GM21423 (cell line): Measurements from ENCODE around the gene SH3RF3.

Experiments
- ATAC-seq: cut with Tn5 transposase; IDR thresholded peaks from one replicate; pipeline ENCODE4 v1.9.1; 2021; ENCODE audit warnings: mild to moderate bottlenecking, moderate library complexity; ENCODE audit not compliant: unreplicated experiment

SH3RF3 gene

DNA sequence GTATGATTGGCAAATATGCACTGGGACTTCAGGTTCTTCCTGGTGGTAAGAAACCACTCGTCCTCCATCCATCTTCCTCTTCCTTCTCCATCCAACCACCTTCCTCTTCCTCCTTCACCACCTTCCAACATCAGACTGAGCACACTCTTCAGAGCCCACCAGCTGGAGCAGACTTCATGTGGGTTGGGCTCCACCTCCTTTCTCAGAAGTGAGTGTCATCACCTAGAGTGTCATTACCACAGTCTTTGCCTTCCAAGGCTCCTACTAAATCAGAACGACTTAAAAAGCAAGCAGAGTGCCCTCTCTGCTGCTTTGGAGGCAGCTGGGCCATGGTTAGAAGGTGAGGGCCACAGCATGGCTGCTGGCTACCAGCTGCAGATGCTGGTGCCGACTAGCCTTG, 171.6 kb downstream of the SH3RF3 start:
- no peak for ATAC-seq

DNA sequence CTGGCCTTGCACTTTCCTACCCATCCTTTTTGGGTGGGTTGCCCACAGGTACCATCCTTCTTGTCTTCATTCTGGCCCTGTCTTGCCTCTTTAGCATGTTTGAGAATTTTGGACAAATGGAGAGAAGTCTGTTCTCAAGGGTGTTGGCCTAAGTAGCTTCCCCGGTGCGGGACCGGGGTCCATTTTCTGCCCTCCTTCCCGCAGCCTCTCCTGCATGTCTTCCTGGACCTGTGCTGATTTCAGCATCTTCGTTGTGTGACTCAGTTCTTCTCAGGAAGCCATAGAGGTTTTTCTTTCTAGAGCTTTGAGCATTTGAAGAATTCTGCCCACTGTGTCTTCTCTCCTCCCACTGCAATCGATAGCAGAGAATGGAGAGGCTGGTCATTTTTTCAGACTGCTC, 172.7 kb downstream of the SH3RF3 start:
- no peak for ATAC-seq

DNA sequence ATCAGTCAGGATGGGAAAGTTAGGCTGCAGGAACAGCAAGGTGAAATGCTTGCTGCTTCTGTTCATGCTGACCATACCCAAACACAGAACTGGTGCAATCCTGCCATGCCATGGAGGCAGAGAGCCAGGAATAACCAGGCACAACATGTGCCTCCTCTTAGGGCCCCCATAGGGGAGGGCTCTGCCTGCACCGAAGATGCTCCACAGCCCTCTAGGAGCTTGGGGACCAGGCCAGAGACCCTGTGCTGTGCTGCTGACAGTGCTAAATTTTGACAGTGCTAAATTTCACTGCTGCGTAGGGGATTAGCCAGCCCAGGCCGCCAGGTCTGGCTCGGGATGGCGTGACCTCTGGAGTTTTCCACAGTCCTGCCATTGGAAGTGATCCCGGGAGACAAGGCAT, 173.3 kb downstream of the SH3RF3 start:
- ATAC-seq = no peak

GRCh38 chr2:109304242-109304641, 175.2 kb downstream of the SH3RF3 start:
- ATAC-seq = no peak

DNA sequence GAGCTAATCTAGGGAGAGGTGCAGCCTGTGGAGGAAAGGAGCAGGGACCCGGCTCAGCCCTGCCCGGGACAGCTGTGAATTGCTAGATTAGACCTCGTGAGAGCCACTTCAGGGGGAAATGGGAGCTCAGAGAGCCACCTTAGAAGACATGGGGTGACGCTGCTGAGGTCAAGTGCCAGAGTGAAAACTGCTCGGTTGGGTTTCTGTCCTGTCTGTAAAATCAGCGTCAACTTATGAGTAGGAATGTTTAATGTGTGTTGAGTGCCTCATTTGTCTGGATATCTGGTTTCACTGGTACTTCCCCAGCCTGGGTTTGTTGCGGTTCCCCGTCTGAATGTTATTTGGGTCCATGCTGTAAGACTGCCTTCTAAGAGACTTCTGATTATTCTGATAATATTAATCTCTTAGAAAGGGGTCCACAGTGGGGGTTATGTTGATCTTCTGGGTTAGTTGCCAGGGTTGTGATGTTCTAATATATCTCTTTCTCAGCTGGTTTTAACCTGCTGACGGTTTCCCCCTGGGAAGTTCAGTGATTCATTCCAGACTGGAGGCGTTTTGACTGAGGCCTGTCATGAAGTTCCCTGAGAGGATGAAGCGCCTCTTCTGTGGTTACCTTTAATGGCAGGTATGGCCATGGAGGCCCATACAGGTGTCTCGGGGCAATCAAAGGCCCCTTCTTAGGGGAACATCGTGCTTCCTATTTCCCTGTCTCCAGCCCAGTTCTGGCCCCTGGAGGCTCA, 175.9 kb downstream of the SH3RF3 start:
- ATAC-seq = no peak

DNA sequence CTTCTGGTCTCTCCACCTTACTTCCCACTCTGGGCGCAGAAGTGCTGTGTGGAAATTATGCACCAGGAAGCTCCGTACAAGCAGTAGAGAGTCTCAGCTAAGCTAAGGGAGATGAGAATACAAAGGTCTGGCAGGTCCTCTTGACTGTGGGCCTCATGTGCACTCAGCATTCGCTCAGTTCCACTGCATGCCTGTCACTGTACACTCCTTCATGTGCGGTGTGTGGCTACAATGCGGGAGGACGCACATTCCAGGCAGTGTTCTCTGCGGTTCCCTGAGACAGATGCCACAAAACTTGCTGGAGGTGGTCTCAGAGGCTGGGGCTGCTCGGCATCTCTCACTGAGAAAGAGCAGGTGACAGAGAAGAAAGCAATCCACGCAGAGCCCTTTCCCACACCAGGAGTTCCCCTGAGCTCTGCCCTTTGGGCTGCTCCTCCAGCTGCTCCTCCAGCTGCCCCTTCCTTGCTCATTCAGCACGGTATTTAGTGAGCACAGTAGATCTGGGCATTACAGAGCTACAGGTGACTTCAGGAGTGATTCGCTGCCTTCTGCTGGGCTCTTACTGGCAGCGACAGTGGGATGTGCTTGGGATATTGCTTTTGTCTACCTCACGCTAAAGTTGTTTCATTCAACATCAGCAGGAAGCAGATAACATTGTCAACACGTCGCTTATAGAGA, 176.6 kb downstream of the SH3RF3 start:
- ATAC-seq = no peak

GRCh38 chr2:109306190-109306589, 177.2 kb downstream of the SH3RF3 start:
- ATAC-seq = no peak

DNA sequence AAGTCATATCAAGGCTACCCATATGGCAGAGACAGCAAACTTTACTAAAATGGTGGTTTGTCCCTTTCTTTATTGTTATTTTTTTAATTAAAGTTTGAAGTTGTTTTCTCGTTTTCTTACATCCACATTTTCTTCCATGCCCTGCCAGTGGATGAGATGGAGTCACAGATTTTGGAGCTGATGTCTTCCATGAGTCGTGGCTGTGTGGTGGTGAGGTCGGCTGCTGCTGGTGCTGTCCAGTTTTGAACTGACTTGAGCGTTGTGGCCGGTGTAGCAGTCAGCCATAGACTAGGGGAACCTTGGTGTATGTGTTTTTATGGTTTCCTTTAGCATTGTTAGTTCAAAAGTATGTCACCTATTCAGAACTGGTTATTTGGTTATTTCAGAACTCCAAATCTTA, 182.8 kb downstream of the SH3RF3 start:
- no peak for ATAC-seq

DNA sequence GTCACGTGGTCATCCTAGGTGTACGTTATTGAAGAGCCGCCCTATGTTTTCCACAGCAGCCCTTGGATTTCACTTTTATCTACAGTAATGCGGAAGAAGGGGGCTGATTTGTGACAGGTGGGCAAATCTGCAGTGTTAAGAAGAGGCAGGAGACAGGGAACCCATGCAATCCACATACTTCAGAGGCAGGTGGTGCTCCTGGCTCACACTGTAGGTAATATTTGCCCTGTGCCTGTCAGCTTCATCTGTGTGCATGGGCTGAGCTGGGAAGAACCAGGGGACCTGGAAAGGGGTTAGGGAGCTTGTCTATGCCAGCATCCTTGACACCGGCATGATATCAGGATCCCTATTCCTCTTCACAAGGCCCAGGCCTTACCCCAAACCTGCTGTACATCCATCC, 183.9 kb downstream of the SH3RF3 start:
- ATAC-seq = no peak

GRCh38 chr2:109313343-109313742, 184.3 kb downstream of the SH3RF3 start:
- no peak for ATAC-seq

DNA sequence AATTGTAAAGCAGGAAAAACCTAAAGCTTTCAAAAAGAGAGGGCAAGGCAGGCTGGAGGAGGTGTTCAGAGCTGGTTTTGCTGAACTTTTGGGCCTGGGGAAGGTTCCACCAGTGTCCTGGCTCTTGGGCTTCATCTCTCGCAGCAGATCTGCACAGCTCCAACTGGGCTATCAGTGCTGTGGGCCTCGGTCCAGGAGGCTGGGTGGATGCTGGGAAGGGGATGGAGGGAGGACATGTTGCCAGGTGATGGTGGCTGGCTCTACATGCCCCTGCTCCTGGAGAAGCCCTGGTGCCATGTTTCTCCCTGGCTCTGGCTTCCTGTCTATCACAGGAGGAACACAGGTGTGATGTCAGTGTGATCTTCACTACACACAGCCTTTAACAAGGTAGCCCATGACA, 187.1 kb downstream of the SH3RF3 start:
- ATAC-seq = no peak

DNA sequence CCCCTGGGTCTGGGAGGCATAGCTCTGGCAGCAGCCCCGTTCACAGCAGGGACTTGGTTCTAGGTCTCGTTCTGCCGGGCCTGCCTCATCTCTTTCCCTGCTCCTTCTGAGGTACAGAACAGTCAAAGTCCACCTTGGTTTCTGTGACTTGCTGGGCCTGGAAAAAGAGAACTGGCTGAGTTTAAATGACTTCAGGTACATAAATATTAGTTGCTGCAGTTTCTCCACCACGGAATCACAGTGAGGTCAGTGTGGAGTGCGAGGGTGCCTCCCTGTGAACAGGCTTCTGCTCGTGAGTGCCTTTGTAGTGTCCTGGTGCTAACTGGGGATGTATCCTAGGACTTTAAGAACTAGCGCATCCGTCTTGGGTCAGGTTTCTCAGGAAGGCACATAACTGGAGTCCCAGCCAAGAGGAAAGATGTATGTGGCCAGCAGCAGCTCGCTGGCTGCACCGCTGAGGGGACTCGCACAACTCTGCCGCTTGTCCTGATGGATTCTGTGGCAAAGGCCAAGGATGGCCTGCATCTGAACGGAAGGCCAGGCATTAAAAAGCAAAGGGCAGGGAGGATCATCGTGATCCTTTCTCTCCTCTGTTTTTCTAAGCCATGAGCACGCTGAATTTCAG, 188.6 kb downstream of the SH3RF3 start:
- no peak for ATAC-seq

GRCh38 chr2:109318150-109318948, 189.3 kb downstream of the SH3RF3 start:
- no peak for ATAC-seq

GRCh38 chr2:109318949-109319342, 189.9 kb downstream of the SH3RF3 start:
- no peak for ATAC-seq

DNA sequence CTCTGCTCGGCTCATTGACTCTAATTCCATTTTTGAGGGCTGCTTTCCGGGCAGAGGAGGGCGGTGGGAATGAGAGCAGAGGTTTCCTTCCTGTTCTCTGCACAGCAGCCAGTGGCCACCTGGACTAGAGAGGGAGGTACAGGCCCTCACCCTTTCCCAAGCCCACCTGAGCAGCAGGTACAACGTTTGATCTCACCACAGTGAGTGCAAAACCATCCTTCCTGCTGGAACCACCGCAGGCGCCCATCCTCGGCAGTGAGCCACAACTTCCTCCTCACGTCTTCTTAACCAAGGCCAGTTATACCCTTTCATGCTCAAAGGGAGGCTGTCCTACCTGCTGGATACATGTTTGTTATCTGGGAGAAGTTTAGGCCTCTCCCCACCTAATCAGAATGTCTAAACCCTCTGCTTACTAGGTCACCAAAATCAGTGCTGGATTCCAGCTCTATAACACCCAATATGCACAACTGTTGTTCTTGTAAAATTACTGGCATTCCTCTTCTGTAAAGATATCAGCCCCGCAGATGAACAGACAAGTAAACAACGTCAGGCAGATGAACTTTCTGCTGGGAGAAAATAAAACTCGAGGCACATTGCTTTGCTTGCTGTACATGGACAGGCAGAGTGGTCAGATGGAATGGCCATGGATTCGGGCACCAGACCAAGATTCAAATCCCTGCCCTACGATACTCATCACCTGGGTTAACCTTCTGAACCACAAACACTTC, 191.4 kb downstream of the SH3RF3 start:
- ATAC-seq = no peak

DNA sequence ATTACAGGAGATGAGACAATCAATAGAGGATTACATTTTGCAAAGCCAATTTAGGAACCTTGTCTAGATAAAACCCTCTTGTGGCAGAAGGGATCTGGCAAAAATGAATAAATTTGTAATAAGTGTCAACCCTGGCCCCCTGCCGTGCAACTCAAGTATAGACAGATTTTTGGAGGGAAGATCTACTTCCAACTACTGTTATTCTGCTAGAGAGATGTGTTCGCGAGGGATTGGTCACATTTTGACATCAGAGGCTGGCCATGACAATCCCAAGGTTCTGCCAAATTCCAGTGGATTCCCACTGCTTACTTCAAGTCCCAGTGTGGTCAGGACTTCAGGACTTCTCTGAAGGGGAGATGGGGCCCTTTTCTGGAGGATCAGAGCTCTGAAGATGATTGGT, 192.6 kb downstream of the SH3RF3 start:
- no peak for ATAC-seq

GRCh38 chr2:109322111-109322510, 193.1 kb downstream of the SH3RF3 start:
- no peak for ATAC-seq

GRCh38 chr2:109322641-109323040, 193.6 kb downstream of the SH3RF3 start:
- no peak for ATAC-seq

DNA sequence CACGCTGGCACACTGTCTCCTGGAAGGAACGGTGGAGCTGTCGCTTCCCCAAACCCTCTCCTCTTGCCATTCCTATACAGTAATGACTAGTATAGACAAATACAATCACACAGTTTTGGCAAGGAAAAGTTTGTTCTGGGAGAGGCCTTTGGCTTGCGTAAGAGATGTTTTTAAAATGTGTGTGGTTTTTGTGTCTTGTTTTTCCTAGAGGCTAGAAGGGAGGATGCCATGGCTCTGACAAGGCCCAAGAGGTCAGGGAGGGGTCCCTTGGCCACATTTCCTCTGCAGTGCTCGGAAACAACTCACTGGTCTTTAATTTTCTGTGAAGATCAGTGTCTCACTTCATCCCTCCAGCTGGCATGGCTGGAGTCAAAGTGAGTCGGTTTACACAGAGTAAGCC, 195.9 kb downstream of the SH3RF3 start:
- ATAC-seq = no peak

DNA sequence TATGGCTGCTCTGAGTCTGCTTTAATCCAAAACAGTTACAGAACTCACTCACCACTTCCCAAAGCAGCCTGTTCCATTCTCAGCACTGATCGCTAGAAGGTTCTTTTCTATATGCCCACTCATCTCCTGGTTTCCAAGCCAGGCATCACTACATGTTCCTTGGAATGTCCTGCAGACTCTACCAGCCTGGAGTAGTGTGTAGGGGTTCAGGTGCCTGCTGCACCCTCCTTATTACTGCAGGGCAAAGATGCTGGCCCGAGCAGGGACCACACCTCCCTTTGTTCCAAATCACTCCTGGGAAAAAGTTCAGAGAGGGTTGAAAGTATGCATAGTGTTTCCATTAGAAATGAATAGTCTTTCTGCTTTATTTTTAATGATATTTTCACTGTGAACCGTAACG, 196.6 kb downstream of the SH3RF3 start:
- ATAC-seq = no peak

- no peak for ATAC-seq
Observed at GRCh38 chr2:109326306-109326705, 197.3 kb downstream of the SH3RF3 start.
